GM23338 (cell line): ENCODE data around the gene UQCRH. TPM values are rescaled to one million over a fixed set of nuclear protein-coding genes. Genes with fewer than 3 reads are reported as not detected.
A peak's percentile ranks its signal among the peaks of the same experiment; 100 is the strongest.
"Not testable (repeated sequence)": the region's sequence is repeated elsewhere in the genome, so short reads cannot be mapped to it uniquely, and the experiment has no call there.

ENCODE experiments used
- ATAC-seq: fragments of 200-7000 bp; cut with Tn5 transposase; 3 replicates; pipeline ENCODE4 v1.9.1; 2020
- DNase-seq: peaks from one replicate; pipeline ENCODE4 v3.0.0-alpha.2; 2015; ENCODE audit warnings: low spot score
- H2AFZ ChIP-seq: fragments of 200-600 bp; sonication (generic); 2 replicates; pipeline ENCODE4 v1.8.0; 2016; ENCODE audit warnings: antibody characterized with exemption, mild to moderate bottlenecking, moderate library complexity
- H3F3A ChIP-seq: fragments of 200-600 bp; sonication (generic); replicated peaks from 2 replicates; pipeline ENCODE4 v1.8.0; 2017; ENCODE audit warnings: antibody characterized with exemption, mixed run types, low read depth
- H3K27ac ChIP-seq: fragments of 200-600 bp; sonication (generic); 2 replicates; pipeline ENCODE4 v1.6.1; 2016; ENCODE audit warnings: low read depth
- H3K27me3 ChIP-seq: fragments of 200-600 bp; sonication (generic); 2 replicates; pipeline ENCODE4 v1.8.0; 2016; ENCODE audit warnings: mild to moderate bottlenecking, mixed run types, moderate library complexity; ENCODE audit not compliant: insufficient read depth
- H3K36me3 ChIP-seq: fragments of 200-600 bp; sonication (generic); 2 replicates; pipeline ENCODE4 v1.8.0; 2016; ENCODE audit warnings: mild to moderate bottlenecking; ENCODE audit not compliant: insufficient read depth
- H3K4me1 ChIP-seq: fragments of 200-600 bp; sonication (generic); 2 replicates; pipeline ENCODE4 v1.8.0; 2016; ENCODE audit warnings: mild to moderate bottlenecking, moderate library complexity; ENCODE audit not compliant: insufficient read depth
- H3K4me2 ChIP-seq: fragments of 200-600 bp; sonication (generic); 2 replicates; pipeline ENCODE4 v1.7.1; 2017; ENCODE audit warnings: mixed run types
- H3K4me3 ChIP-seq: fragments of 200-600 bp; sonication (generic); 2 replicates; pipeline ENCODE4 v1.6.1; 2016; ENCODE audit warnings: mixed run types
- H3K79me2 ChIP-seq: fragments of 200-600 bp; sonication (generic); replicated peaks from 2 replicates; pipeline ENCODE4 v1.8.0; 2017; ENCODE audit warnings: mild to moderate bottlenecking; ENCODE audit not compliant: insufficient read depth
- H3K9me2 ChIP-seq: fragments of 200-600 bp; sonication (generic); 2 replicates; pipeline ENCODE4 v1.8.0; 2017; ENCODE audit not compliant: insufficient read depth
- H4K20me1 ChIP-seq: fragments of 200-600 bp; sonication (generic); replicated peaks from 2 replicates; pipeline ENCODE4 v1.8.0; 2017; ENCODE audit warnings: mild to moderate bottlenecking; ENCODE audit not compliant: insufficient read depth
- H3K27ac Mint-ChIP-seq: 2 replicates; pipeline ENCODE4 v1.8.0; 2020; ENCODE audit warnings: inconsistent platforms, mild to moderate bottlenecking, moderate library complexity, mixed read lengths
- H3K27me3 Mint-ChIP-seq: 3 replicates; pipeline ENCODE4 v1.8.0; 2022; ENCODE audit warnings: low read depth, mild to moderate bottlenecking, moderate library complexity, mixed read lengths, inconsistent platforms; ENCODE audit not compliant: insufficient read depth, poor library complexity
- H3K36me3 Mint-ChIP-seq: 3 replicates; pipeline ENCODE4 v1.8.0; 2021; ENCODE audit warnings: low read depth, mild to moderate bottlenecking, inconsistent platforms, moderate library complexity, mixed read lengths
- H3K4me1 Mint-ChIP-seq: 3 replicates; pipeline ENCODE4 v1.8.0; 2020; ENCODE audit warnings: mild to moderate bottlenecking, inconsistent platforms, mixed read lengths
- H3K4me3 Mint-ChIP-seq: 3 replicates; pipeline ENCODE4 v1.8.0; 2021; ENCODE audit warnings: moderate library complexity, mild to moderate bottlenecking, inconsistent platforms, mixed read lengths
- H3K9me3 Mint-ChIP-seq: 3 replicates; pipeline ENCODE4 v1.8.0; 2020; ENCODE audit warnings: moderate library complexity, mild to moderate bottlenecking, inconsistent platforms, mixed read lengths
- polyA plus RNA-seq: library from polyadenylated mRNA; unstranded; fragments of >200 nt; fragmentation: Nextera tagmentation; extraction: Ambion mirVana; gene quantifications from 2 replicates; pipeline ENCODE4 v1.2.1, GENCODE V29; 2016
- total RNA-seq: library from RNA; depleted of rRNA; stranded (reverse); fragments of >200 nt; shearing (Covaris generic); gene quantifications from 2 replicates; pipeline ENCODE4 v1.2.3, GENCODE V29; 2014

UQCRH gene
- total and polyA plus RNA-seq, 2 experiments from 2014 or later: 579 to 1,330 TPM

GRCh38 chr1:46328182-46328581, 24.7 kb downstream of the UQCRH start:
- ATAC-seq: not testable (repeated sequence)

DNA sequence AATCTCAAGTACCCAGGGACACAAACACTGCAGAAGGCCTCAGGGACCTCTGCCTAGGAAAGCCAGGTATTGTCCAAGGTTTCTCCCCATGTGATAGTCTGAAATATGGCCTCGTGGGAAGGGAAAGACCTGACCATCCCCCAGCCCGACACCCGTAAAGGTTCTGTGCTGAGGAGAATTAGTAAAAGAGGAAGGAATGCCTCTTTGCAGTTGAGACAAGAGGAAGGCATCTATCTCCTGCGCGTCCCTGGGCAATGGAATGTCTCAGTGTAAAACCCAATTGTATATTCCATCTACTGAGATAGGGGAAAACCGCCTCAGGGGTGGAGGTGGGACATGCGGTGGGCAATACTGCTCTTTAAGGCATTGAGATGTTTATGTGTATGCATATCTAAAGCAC, 26.3 kb downstream of the UQCRH start:
- Histone ChIP-seq H3K4me1 (peaks cover 33% of the 10 kb centered on the region), H3K27ac (peak overlapping the region; percentile 74; the same call in 1 of the 2 replicates), H3K4me2 (peak overlapping the region; percentile 46; the same call in 1 of the 2 replicates)
- peak; percentile 33 for DNase-seq
- not testable (repeated sequence) for H3K27me3 ChIP-seq, H3K79me2 ChIP-seq, H3K4me3 ChIP-seq, H3K9me3 Mint-ChIP-seq, H3K36me3 Mint-ChIP-seq, H3K36me3 ChIP-seq, H3K27ac Mint-ChIP-seq, H3K9me2 ChIP-seq, H3K4me3 Mint-ChIP-seq, ATAC-seq, H3K27me3 Mint-ChIP-seq, H4K20me1 ChIP-seq, H3F3A ChIP-seq, H2AFZ ChIP-seq
- peaks cover 34% of the 10 kb centered on the region for H3K4me1 Mint-ChIP-seq

More at GRCh38 chr1:46328182-46328581, 24.7 kb downstream of the UQCRH start:
- not testable (repeated sequence) for H3K27me3 Mint-ChIP-seq, H3K27ac ChIP-seq, H3K79me2 ChIP-seq, H3K36me3 Mint-ChIP-seq, H3K4me3 ChIP-seq, DNase-seq, H3K27me3 ChIP-seq, H2AFZ ChIP-seq, H4K20me1 ChIP-seq, H3F3A ChIP-seq, H3K4me2 ChIP-seq, H3K4me3 Mint-ChIP-seq, H3K9me3 Mint-ChIP-seq, H3K36me3 ChIP-seq, H3K9me2 ChIP-seq, H3K27ac Mint-ChIP-seq
- H3K4me1 ChIP-seq: peaks cover 33% of the 10 kb centered on the region
- H3K4me1 Mint-ChIP-seq: peaks cover 34% of the 10 kb centered on the region

GRCh38 chr1:46330381-46330780, 26.9 kb downstream of the UQCRH start:
- not testable (repeated sequence) for H3K4me3 ChIP-seq, H3K27ac Mint-ChIP-seq, H3K36me3 Mint-ChIP-seq, H3K27me3 ChIP-seq, H3K27me3 Mint-ChIP-seq, H3K9me2 ChIP-seq, ATAC-seq, H3K79me2 ChIP-seq, H4K20me1 ChIP-seq, H2AFZ ChIP-seq, H3K36me3 ChIP-seq, H3F3A ChIP-seq, H3K9me3 Mint-ChIP-seq, DNase-seq, H3K4me3 Mint-ChIP-seq
- H3K4me2 ChIP-seq: peak overlapping the region; percentile 29; the same call in 1 of the 2 replicates
- H3K27ac ChIP-seq: peak overlapping the region; percentile 86
- peaks cover 34% of the 10 kb centered on the region for H3K4me1 Mint-ChIP-seq
- peaks cover 33% of the 10 kb centered on the region for H3K4me1 ChIP-seq

- not testable (repeated sequence) for H3K36me3 ChIP-seq, H3K9me3 Mint-ChIP-seq, H3K9me2 ChIP-seq, H3K4me3 ChIP-seq, DNase-seq, H3K4me3 Mint-ChIP-seq, H3K27me3 ChIP-seq, H4K20me1 ChIP-seq, H3K4me2 ChIP-seq, H3K79me2 ChIP-seq, H3K27me3 Mint-ChIP-seq, H3K36me3 Mint-ChIP-seq, H3F3A ChIP-seq, H3K27ac Mint-ChIP-seq
- Histone ChIP-seq H3K27ac (peak overlapping the region; percentile 69), H3K4me1 (peaks cover 33% of the 10 kb centered on the region), H2AFZ (peak overlapping the region; percentile 84)
- H3K4me1 Mint-ChIP-seq: peaks cover 34% of the 10 kb centered on the region
- peak; percentile 42; the same call in 2 of the 3 replicates for ATAC-seq
Measured at GRCh38 chr1:46331786-46332540, 28.5 kb downstream of the UQCRH start.
